Ureter (tissue), 1 donor: ENCODE measurements around the gene APBB1IP. TPM values are rescaled to one million over a fixed set of nuclear protein-coding genes. Genes with fewer than 3 reads are reported as not detected.
"Not testable (repeated sequence)": the region's sequence is repeated elsewhere in the genome, so short reads cannot be mapped to it uniquely, and the experiment has no call there.

Experiments
- DNase-seq: peaks from one replicate; pipeline ENCODE4 v3.0.0-alpha.2; 2020; ENCODE audit warnings: low spot score
- total RNA-seq: library from RNA; stranded (reverse); gene quantifications from one replicate; pipeline ENCODE4 v1.2.4, GENCODE V29; 2023
- donor health status: DM: yes; HTN: yes; CAD: no.

APBB1IP gene
- total RNA-seq, 1 donor from 2014 or later = 8.0 TPM

- DNase-seq = no peak
These were observed 3.5 kb downstream of the APBB1IP start for GRCh38 chr10:26441491-26442214.

GRCh38 chr10:26445411-26446031 is 7.4 kb downstream of the APBB1IP start:
- DNase-seq = no peak

DNA sequence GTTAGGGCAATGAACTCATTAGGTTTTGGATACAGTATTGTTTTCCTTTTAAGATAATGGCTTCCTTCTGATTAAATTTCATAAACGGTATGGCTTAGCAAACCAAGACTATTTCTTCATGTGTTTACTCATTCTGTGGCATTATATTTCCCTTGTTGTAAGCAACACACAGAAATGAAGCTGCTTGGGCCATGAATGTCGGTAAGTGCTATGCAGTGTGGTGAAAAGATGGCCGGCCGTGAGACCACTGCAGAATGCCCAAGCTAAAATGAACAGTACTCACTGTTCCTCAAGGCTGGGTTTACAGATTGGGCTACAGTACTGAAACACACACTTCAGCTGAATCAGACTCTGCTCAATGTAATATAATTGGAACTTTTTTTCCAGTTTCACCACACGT is 8.1 kb downstream of the APBB1IP start:
- no peak for DNase-seq

DNA sequence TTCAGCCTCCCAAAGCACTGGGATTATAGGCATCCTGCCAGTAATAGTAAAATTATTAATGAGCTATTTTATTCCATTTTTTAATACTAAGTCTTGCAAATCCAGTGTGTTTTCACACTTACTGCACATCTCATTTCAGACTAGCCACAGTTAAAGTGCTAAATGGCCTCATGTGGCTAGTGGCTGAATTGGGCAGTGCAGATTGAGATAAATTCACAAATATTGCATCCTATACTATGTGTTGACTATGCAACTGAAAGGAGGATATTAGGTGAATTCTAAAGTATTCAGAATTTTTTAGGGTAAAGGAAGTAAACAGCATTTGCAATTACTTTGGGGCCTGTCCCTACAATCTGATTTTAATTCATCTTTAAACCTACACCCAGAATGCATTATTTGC is 10.2 kb downstream of the APBB1IP start:
- DNase-seq = no peak

- no peak for DNase-seq
These were observed 10.7 kb downstream of the APBB1IP start for GRCh38 chr10:26448706-26449435.

DNA sequence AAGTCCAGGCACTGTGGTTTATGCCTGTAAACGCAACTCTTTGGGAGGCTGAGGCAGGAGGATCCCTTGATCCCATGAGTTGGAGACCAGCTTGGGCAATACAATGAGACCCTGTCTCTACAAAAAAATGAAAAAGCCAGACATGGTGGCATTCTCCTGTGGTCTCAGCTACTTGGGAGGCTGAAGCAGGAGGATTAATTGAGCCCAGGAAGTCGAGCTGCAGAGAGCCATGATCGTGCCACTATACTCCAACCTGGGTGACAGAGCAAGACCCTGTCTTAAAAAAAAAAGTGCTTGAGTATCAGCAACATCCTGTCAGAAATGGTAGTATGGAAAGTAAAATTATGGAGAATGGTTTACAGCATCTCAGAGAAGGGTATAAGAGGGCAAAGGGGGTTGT is 11.6 kb downstream of the APBB1IP start:
- DNase-seq = no peak

DNA sequence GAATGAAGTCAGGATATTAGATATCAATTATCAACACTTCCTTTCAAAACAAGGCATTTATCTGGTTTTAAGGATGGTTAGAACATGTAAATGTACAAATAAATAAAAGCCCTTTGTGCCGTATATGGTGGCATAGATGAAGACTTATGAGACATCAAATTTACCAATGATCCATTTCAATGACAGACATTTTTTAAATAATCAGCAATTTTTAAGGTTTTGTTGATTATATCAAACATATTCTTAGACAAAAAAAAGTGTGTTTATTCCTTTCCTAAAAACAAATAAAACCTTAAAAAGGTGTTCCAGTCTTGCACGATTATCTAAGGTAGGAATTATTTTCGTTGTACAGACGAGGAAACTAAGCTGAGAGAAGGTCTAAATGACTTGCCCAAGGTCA is 13.8 kb downstream of the APBB1IP start:
- DNase-seq = no peak

DNA sequence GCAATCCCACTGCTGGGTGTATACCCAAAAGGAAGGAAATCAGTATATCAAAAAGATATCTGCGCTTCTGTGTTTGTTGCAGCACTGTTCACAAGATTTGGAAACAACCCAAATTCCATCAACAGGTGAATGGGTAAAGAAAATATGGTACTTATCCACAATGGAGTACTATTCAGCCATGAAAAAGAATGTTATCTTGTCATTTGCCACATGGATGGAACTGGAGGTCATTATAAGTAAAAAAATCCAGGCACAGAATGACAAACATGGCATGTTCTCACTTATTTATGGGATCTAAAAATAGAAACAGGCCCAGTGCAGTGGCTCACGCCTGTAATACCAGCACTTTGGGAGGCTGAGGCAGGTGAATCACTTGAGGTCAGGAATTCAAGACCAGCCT is 15.7 kb downstream of the APBB1IP start:
- DNase-seq = no peak

DNA sequence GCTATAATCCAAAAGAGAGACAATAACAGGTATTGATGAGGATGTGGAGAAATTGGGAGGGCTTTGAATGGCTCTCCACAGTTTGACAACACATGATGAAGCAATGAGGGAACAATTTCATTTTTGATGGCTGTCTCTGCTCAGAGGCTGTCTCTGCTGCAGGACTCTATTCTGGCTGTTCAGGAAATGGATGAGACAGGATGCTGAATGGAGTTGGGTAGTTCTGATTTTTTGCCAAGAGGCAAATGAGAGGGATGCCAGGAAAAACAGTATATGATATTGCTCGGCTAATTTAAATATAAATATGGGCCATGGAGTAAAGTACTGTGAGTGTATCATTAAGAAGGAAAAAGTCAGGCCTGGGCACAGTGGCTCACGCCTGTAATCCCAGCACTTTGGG is 16.8 kb downstream of the APBB1IP start:
- DNase-seq = no peak

- no peak for DNase-seq
These were observed 17.6 kb downstream of the APBB1IP start for GRCh38 chr10:26455567-26456315.

GRCh38 chr10:26457088-26457487 is 18.9 kb downstream of the APBB1IP start:
- DNase-seq = no peak

DNA sequence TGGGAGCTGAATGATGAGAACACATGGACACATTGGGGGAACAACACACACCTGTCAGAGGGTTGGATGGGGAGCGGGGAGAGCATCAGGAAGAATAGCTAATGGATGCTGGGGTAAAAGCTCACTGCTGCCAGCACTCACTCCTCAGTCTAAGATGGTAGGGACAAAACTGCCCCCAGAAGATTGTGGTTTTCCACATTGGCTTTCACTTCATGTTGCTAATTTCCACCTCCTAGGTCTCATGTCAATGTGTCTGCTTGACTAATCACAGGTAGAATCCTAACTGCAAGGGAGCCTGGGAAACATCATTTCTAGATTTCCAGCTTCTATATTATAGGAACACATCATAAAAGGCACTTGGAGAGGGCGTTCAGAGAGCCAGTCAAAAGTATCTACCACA is 22.6 kb downstream of the APBB1IP start:
- DNase-seq = no peak

DNA sequence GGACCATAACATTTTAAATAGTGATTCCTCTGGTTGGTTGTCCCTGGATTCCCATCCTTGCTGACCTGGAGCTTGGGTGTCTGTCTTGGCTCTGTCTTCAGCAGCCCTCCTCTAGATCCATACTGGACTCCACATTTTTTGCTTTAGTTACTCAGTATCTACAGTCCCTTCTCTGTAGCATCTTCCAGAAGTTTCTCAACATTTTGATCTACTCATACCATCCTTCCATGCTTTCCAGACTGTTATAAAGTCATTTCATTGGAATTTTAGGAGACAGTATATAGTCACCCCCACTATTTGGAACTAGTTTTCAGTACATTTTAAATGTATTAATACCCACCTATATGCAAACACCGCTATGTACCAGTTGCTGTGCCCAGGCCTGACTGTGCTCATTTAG is 25.8 kb downstream of the APBB1IP start:
- no peak for DNase-seq

DNA sequence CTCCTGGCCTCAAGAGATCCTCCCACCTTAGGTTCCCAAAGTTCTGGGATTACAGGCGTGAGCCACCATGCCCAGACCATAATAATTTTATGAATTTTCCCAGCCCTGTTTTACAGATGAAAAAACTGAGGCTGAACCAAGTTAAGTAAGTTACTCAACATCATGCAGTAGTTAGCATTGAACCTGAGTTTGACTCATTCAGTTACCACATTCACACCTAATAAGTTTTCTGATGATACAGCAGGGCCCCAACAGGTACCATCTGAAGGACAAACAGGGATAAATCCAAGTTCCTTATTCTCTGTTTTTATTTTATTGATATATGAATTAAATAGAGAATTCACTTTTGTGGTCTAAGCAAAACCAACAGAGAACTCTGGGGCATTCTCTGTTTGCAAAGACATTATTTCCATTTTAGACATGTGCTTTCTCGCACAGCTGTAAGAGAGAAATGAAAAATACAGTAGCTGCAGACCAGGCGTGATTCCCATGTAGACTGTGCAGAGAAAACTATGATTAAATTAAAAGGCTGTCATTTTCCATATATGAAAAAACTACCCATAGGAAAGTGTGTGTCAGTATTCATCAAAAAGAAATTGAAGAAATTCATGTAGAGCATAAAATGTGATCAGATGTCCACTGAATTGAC is 26.6 kb downstream of the APBB1IP start:
- no peak for DNase-seq

DNA sequence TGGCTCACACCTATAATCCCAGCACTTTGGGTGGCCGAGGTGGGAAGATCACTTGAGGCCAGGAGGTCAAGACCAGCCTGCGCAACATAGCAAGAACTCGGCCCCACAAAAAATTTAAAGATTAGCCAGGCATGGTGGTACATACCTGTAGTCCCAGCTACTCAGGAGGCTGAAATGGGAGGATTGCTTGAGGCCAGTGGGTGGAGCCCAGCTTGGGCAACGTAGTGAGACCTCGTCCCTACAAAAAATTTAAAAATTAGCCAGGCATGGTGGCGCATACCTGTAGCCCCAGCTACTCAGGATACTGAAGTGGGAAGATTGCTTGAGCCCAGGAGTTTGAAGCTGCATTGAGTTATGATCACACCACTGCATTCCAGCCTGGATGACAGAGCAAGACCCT is 28.4 kb downstream of the APBB1IP start:
- not testable (repeated sequence) for DNase-seq

- DNase-seq = no peak
These were observed 29.5 kb downstream of the APBB1IP start for GRCh38 chr10:26467639-26468038.

DNA sequence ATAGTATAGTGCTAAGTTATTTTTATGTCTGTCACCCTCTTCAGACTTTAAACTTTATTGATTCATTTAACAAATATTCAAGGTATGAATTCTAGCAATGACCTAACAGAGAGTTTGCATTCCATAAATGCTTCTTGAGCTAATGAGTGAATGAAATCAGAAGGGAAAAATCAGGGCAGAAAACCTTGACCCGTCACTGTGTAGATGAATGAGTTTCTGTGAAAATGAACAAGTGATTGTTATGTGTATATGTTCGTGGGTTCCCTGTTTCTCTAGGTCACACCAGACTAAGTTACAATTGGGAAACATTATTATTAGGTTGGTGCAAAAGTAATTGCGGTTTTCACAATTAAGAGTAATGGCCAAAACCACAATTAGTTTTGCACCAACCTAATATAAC is 30.1 kb downstream of the APBB1IP start:
- no peak for DNase-seq

- DNase-seq = no peak
These were observed 30.6 kb downstream of the APBB1IP start for GRCh38 chr10:26468700-26469099.

GRCh38 chr10:26472492-26472778 is 34.3 kb downstream of the APBB1IP start:
- no peak for DNase-seq

DNA sequence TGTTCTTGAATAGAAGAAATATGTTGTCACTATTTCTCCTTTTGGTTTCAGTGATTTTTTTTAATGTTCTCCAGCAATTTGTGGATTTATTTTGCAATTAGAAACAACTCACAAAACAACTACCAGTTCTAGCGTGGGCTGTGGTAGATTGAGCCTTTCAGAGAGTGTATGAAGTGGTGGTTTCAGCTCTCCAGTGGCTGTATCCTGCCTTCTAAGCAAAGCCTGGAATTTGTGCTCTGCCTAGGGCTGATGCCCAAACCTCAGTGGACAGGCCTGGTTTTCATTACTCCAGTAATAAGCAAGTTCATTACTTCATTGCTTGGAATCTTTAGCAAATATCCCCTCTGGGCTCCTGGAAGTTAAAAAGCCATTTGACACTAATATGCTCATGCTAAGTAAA is 35.9 kb downstream of the APBB1IP start:
- DNase-seq = no peak

GRCh38 chr10:26474845-26475244 is 36.7 kb downstream of the APBB1IP start:
- DNase-seq = not testable (repeated sequence)

DNA sequence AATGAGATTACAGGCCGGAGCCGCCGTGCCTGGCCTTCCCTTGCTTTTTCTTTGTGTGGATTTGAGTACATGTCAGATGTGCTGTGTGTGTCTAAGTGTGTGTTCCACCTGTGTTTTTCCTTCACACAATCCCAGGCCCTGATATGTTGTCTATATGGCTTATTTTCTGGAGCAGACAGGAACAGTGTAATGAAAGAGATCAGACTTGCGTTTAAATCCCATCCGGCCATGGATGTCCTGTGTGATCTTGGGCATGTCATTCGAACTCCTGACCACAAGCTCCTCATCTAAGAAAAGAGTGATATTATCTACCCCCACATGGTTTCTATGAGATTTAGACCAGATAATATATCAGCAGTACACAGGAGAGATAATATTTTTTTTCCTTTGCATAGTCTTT is 37.2 kb downstream of the APBB1IP start:
- no peak for DNase-seq
